Left ventricle myocardium superior (tissue), 1 donor: Measurements from ENCODE around the gene BACE2. TPM values are rescaled to one million over a fixed set of nuclear protein-coding genes. Genes with fewer than 3 reads are reported as not detected.

Source experiments
- ATAC-seq: fragments of 200-7000 bp; cut with Tn5 transposase; one replicate; pipeline ENCODE4 v1.9.1; 2020; ENCODE audit warnings: mild to moderate bottlenecking, moderate library complexity
- DNase-seq: peaks from one replicate; pipeline ENCODE4 v3.0.0-alpha.2; 2020
- intact Hi-C: fragments of 100-400 bp; cut with micrococcal nuclease; formaldehyde crosslinking; loops from one replicate; pipeline ENCODE4 v1.11.0; 2022
- microRNA-seq: library from miRNA; unstranded; fragments of <30 nt; microRNA quantifications from one replicate; pipeline ENCODE4 v1.2.0, GENCODE V29; 2020; ENCODE audit warnings: borderline number of aligned reads
- total RNA-seq: library from RNA; stranded (reverse); fragmentation: NEBNext Ultra II Directional; extraction: Animal tissue kit (Norgen Biotek cat#: 25700); gene quantifications from one replicate; pipeline ENCODE4 v1.2.1, GENCODE V29; 2021
- donor health status: DM: no; HTN: yes; CAD: no; lungs with severe emphysema.

BACE2 gene
- total RNA-seq, 1 donor from 2014 or later = 12.7 TPM

DNA sequence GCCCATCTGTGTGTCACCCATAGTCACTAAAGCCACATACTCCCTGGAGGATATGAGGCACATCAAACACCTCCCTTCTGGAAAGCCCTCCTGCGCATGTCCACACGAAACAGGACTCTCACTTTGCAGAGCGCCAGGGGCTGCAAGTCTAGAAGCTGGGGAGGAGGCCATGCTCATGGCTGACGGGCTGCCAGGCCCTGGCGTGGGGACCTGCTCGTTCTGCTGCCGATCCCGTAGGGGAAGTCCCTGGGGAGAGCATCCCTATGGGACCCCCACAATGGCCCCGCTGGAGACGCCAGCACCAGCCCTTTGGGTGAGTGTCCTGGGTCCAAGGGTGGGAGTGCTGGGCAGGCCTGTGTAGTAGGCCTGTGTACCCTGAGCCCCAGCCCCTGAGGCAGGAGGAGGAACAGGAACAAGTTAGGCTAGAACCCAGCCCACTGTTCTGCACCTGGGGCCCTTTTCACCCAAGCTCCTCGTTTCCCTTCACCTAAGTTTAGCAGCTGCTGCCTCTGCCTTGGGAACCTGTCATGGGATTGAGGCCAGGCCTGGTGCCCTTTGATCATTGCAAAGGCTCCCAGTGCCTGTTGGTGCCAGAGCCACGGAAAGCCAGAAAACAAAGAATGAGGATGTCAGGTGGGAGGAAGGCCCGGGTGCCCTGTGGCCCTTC, 158.6 kb downstream of the BACE2 start:
- DNase-seq = no peak
- intact Hi-C loops = no loop called here
- ATAC-seq = no peak

DNA sequence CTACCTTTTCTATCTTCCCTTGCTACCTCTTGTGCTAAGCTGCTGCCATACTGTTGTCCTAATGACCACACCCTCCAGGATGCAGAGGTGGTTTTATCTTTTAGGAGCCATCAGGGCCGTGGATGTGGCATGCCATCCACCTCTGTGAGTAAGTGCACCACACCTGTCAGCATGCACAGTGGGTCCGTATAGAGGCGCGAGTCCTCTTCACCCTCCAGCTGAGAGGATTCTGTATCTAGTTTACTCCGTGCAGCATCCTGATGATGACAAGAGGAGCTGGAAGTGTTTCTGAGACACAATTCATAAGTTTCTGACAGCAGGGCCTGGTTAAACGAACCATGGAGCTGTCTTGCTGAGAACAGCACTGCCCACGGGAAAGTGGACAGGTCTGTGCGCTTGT, 159.8 kb downstream of the BACE2 start:
- DNase-seq (no peak), ATAC-seq (no peak)
- intact Hi-C loops = no loop called here

DNA sequence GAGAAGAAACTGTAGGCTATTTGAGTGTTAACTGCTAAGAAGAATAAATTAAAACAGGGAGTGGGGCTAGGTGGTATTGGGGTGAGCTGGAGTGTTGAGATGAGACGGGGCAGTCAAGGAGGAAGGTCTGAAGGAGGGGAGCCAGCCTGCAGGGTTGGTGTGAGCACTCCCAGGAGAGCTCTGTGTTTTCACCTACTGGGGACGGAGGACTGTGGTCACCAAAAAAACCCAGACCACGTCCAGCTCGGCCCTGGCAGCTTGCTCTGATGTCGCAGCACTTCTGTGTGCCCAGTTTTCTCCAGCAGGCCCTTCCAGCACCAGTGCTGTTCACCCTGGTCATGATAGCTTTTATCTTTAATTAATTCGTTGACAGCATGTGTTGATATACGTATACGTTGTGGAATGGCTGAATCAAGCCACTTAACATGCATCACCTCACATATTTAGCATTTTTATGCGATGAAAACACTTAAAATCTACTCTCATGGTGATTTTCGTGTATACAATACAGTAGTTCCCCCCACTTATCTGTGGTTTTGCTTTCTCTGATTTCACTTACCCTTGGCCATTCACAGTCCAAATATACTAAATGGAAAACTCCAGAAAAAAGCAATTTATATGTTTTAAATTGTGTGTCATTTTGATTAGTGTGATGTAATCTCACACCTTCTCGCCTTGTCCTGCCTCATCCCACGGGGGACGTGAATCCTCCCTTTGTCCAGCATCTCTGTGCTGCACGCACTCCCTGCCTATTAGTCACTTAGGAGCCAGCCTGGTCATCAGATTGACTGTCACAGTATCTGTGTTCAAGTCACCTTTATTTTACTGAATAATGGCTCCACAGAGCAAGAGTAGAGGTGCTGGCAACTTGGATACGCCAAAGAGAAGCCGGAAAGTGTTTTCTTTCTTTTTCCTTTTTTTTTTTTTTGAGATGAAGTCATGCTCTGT, 161.0 kb downstream of the BACE2 start:
- ATAC-seq (no peak), DNase-seq (no peak)
- intact Hi-C loops = no loop called here

Small RNAs within 50 kb of the gene (microRNA-seq; reads per million reads assigned to microRNA genes)
- gene MIR3197 = not detected

Other genes with a start within 250 kb of the BACE2 start
- gene FAM3B, start 148.6 kb downstream of the BACE2 start, total RNA-seq = not detected
- 7.1 TPM for gene MX2, start 193.9 kb downstream of the BACE2 start, total RNA-seq